Measurements from ENCODE around the gene GRIA4.

The GRIA4 gene

GRCh38 chr11:105918039-105918438 is 308.2 kb downstream of the GRIA4 start:
- Histone ChIP-seq H2AFZ (ENCODE audit: low read depth, low read length, severe bottlenecking) (no peak overlapping the region), H3K4me2 (ENCODE audit: low read depth, low read length, poor library complexity, severe bottlenecking) (no peak overlapping the region), H3F3A (ENCODE audit: insufficient read depth) (no peaks in the 10 kb centered on the region), H3K9me3 (ENCODE audit: insufficient read depth, low read length) (no peaks in the 10 kb centered on the region), H3K36me3 (ENCODE audit: low read length) (no peaks in the 10 kb centered on the region), H3K9ac (ENCODE audit: low read length) (no peak overlapping the region), H4K20me1 (ENCODE audit: low read depth, low read length) (no peaks in the 10 kb centered on the region), H3K27me3 (ENCODE audit: low read length) (no peaks in the 10 kb centered on the region), H3K27ac (ENCODE audit: low read depth, low read length) (no peak overlapping the region), H3K4me3 (ENCODE audit: insufficient read depth, low read length, poor library complexity, severe bottlenecking) (no peak overlapping the region), H3K79me2 (ENCODE audit: insufficient read depth, low read length) (no peaks in the 10 kb centered on the region), H3K9me2 (replicated peaks; ENCODE audit: insufficient read depth, low read length) (no peaks in the 10 kb centered on the region)
- TF ChIP-seq EZH2phosphoT487 (conservative IDR thresholded peaks at IDR 0.05; ENCODE audit: low read length) (no peak), CTCF (IDR thresholded peaks at IDR 0.05; ENCODE audit: insufficient read depth, low read length, poor library complexity, severe bottlenecking) (no peak)

- H3K36me3 ChIP-seq (ENCODE audit: low read length): no peaks in the 10 kb centered on the region
- no peaks in the 10 kb centered on the region for H3K9me2 ChIP-seq (replicated peaks; ENCODE audit: insufficient read depth, low read length)
- H3K27ac ChIP-seq (ENCODE audit: low read depth, low read length): no peak overlapping the region
- no peak overlapping the region for H3K4me3 ChIP-seq (ENCODE audit: insufficient read depth, low read length, poor library complexity, severe bottlenecking)
- no peak overlapping the region for H3K4me2 ChIP-seq (ENCODE audit: low read depth, low read length, poor library complexity, severe bottlenecking)
- H4K20me1 ChIP-seq (ENCODE audit: low read depth, low read length): no peaks in the 10 kb centered on the region
- H2AFZ ChIP-seq (ENCODE audit: low read depth, low read length, severe bottlenecking): no peak overlapping the region
- H3K79me2 ChIP-seq (ENCODE audit: insufficient read depth, low read length): no peaks in the 10 kb centered on the region
- no peaks in the 10 kb centered on the region for H3K9me3 ChIP-seq (ENCODE audit: insufficient read depth, low read length)
- H3F3A ChIP-seq (ENCODE audit: insufficient read depth): no peaks in the 10 kb centered on the region
- TF ChIP-seq CTCF (IDR thresholded peaks at IDR 0.05; ENCODE audit: insufficient read depth, low read length, poor library complexity, severe bottlenecking): no peak
- no peak for TF ChIP-seq EZH2phosphoT487 (conservative IDR thresholded peaks at IDR 0.05; ENCODE audit: low read length)
- H3K9ac ChIP-seq (ENCODE audit: low read length): no peak overlapping the region
- no peaks in the 10 kb centered on the region for H3K27me3 ChIP-seq (ENCODE audit: low read length)
These were observed 308.7 kb downstream of the GRIA4 start for GRCh38 chr11:105918600-105918999.

- Histone ChIP-seq H3K9ac (ENCODE audit: low read length) (no peak overlapping the region), H3K27ac (ENCODE audit: low read depth, low read length) (no peak overlapping the region), H3K4me3 (ENCODE audit: insufficient read depth, low read length, poor library complexity, severe bottlenecking) (no peak overlapping the region), H4K20me1 (ENCODE audit: low read depth, low read length) (no peaks in the 10 kb centered on the region), H3K9me2 (replicated peaks; ENCODE audit: insufficient read depth, low read length) (no peaks in the 10 kb centered on the region), H3K9me3 (ENCODE audit: insufficient read depth, low read length) (no peaks in the 10 kb centered on the region), H3K79me2 (ENCODE audit: insufficient read depth, low read length) (no peaks in the 10 kb centered on the region), H3F3A (ENCODE audit: insufficient read depth) (no peaks in the 10 kb centered on the region), H3K36me3 (ENCODE audit: low read length) (no peaks in the 10 kb centered on the region), H2AFZ (ENCODE audit: low read depth, low read length, severe bottlenecking) (no peak overlapping the region), H3K4me2 (ENCODE audit: low read depth, low read length, poor library complexity, severe bottlenecking) (no peak overlapping the region), H3K27me3 (ENCODE audit: low read length) (no peaks in the 10 kb centered on the region)
- TF ChIP-seq CTCF (IDR thresholded peaks at IDR 0.05; ENCODE audit: insufficient read depth, low read length, poor library complexity, severe bottlenecking): no peak
- TF ChIP-seq EZH2phosphoT487 (conservative IDR thresholded peaks at IDR 0.05; ENCODE audit: low read length): no peak
These were observed 313.4 kb downstream of the GRIA4 start for GRCh38 chr11:105923252-105923651.
